ENCODE results near the gene SPEN. TPM values are rescaled to one million over a fixed set of nuclear protein-coding genes. Genes with fewer than 3 reads are reported as not detected.

The SPEN gene
- total and polyA plus RNA-seq, 10 of the 15 experiments (the other 5 are each of a cell fraction or from before 2014, with no cell fraction given): 5.2 to 58.7 (median 20.1) TPM

GRCh38 chr1:15983275-15983674 lies 135.8 kb downstream of the SPEN start (continued):
- TF ChIP-seq RELB (IDR thresholded peaks at IDR 0.05; ENCODE audit: low read depth): no peak

GRCh38 chr1:15985611-15986297 lies 138.2 kb downstream of the SPEN start:
- no peak overlapping the region for H3K4me2 ChIP-seq (ENCODE audit: control insufficient read depth, insufficient read depth)
- no peaks in the 10 kb centered on the region for H3K4me1 ChIP-seq (ENCODE audit: control insufficient read depth, insufficient read depth, low read length)
- no peak overlapping the region for H3K27ac ChIP-seq (ENCODE audit: control insufficient read depth, insufficient read depth)
- ChIA-PET POLR2A (interaction anchor here (3.3 kb wide), 1 partner anchor 10 kb away, joined by 8 read pairs; the partner anchor contains the start of gene ZBTB17), CTCF (interaction anchor here (1.2 kb wide), 1 partner anchor 12 kb away, joined by 3 read pairs; no protein-coding TSS in a partner anchor), SMC1A (ENCODE audit: uncharacterized antibody, unreplicated experiment) (interaction anchor here (1.0 to 1.9 kb wide), 4 partner anchors 8 to 177 kb away, joined by 3 to 6 read pairs (median 4); partner anchors contain the start of gene ZBTB17), RAD21 (ENCODE audit: unreplicated experiment) (interaction anchor here (0.5 to 1.0 kb wide), 3 partner anchors 9 to 193 kb away, joined by 3 read pairs; no protein-coding TSS in a partner anchor)
- no peak overlapping the region for H2AFZ ChIP-seq (ENCODE audit: control insufficient read depth, low read depth, low read length)
- in situ Hi-C loops (cut with MboI) (no loop called here), intact Hi-C loops (cut with micrococcal nuclease; ENCODE audit: unreplicated experiment) (no loop called here)
- no peaks in the 10 kb centered on the region for H3K79me2 ChIP-seq (ENCODE audit: control insufficient read depth, insufficient read depth, low read length)
- no peak overlapping the region for H3K4me3 ChIP-seq
- H3K9ac ChIP-seq (ENCODE audit: control insufficient read depth, insufficient read depth, low read length): no peak overlapping the region
- no peaks in the 10 kb centered on the region for H3K27me3 ChIP-seq (replicated peaks in 1 of 2; ENCODE audit: control insufficient read depth in 2 of 2, insufficient read depth in 2 of 2, low read length in 1 of 2)
- DNase-seq (ENCODE audit: low read depth, low spot score) (no peak), FAIRE-seq (no peak), ATAC-seq (no peak)
- no TSS peak for BruUV-seq (replicated peaks)
- no peaks in the 10 kb centered on the region for H4K20me1 ChIP-seq (ENCODE audit: control insufficient read depth, insufficient read depth)
- H3K36me3 ChIP-seq (ENCODE audit: control insufficient read depth in 2 of 2, insufficient read depth in 2 of 2, low read length in 1 of 2): no peaks in the 10 kb centered on the region
- peaks cover 5% of the 10 kb centered on the region; the same call in 1 of the 3 replicates for H3K9me3 ChIP-seq (replicated peaks; ENCODE audit: control insufficient read depth, insufficient read depth, low read length)
- WGBS (ENCODE audit: insufficient coverage, insufficient replicate concordance, low lambda C conversion rate, missing lambda C conversion rate): 23% methylated on average over 5 of the region's 5 CpGs
- TF ChIP-seq ZNF622 (IDR thresholded peaks at IDR 0.05) (no peak), RB1 (IDR thresholded peaks at IDR 0.05; ENCODE audit: borderline replicate concordance) (no peak), ZNF207 (IDR thresholded peaks at IDR 0.05; ENCODE audit: borderline replicate concordance) (no peak), NR2C2 (IDR thresholded peaks at IDR 0.05; ENCODE audit: borderline replicate concordance, control insufficient read depth, insufficient read length, low read depth) (no peak), POLR2AphosphoS2 (IDR thresholded peaks at IDR 0.05; ENCODE audit: low read depth, low read length) (no peak), RUNX3 (IDR thresholded peaks at IDR 0.05; ENCODE audit: low read length) (no peak), IRF5 (IDR thresholded peaks at IDR 0.05; ENCODE audit: borderline replicate concordance) (no peak), ELK1 (IDR thresholded peaks at IDR 0.05; ENCODE audit: low read depth, low read length) (no peak), IRF3 (IDR thresholded peaks at IDR 0.05) (no peak), NFIC (IDR thresholded peaks at IDR 0.05; ENCODE audit: low read depth, low read length) (no peak), ZBTB33 (IDR thresholded peaks at IDR 0.05) (no peak)
